HG02973 (cell line): Measurements from ENCODE around the gene KANSL1L.

Experiments
- ATAC-seq: cut with Tn5 transposase; IDR thresholded peaks from one replicate; pipeline ENCODE4 v1.9.1; 2021; ENCODE audit warnings: moderate library complexity; ENCODE audit not compliant: unreplicated experiment

KANSL1L gene

DNA sequence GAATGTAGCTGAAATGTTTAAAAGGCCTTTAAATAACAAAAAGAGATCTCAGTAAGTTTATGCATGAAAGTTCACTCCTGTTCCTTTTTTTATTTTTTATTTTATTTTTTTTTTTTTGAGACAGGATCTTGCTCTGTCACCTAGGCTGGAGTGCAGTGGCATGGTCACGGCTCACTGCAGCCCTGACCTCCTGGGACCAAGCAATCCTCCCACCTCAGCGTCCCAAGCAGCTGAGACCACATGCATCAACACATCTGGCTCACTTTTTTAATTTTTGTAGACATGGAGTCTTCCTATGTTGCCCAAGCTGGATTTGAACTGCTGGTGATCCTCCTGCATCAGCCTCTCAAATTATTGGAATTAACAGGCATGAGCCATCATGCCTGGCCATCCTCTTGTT, 84.3 kb downstream of the KANSL1L start:
- ATAC-seq, result no peak

DNA sequence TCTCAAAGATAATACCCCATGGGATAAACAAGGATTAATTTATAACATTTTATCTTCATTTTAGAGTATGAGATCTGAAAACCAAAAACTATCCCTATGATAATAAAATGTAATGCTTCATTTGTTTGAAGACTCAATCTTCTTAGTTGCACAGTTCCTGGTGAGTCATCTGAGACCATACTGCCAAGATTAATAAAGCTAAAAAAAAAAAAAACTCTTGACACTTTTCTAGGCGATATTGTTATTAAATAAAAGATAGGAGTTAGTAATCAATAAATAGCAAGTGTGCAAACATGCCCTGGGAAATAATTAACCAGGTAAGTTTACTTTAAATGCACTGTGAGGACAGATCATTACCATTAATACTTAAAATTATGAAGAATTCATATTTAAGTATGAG, 84.9 kb downstream of the KANSL1L start:
- no peak for ATAC-seq

DNA sequence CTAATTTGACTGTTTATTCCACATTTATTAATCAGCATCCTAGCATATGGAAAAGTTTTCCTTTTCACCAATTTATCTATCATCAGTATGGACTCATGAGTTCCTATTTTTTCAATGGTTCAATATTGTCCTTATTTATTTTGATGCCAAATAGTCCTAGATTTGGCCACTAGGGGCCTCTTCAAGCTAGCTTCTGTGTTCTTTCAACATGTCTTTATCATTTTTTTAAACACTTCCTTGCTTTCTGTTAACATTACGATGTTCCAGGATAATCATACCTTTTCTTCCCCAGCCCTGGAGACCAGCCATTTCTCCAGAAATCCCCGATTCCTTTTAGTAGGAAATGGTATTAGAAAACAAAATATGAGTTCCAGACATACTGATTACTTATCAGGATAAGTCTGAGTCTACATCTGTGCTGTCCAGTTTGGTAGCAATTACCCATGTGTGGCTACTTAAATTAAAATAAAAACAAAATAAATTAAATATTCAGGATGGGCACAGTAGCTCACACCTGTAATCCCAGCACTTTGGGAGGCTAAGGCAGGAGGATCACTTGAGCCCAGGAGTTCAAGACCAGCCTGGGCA, 98.2 kb downstream of the KANSL1L start:
- ATAC-seq, result peak; percentile 79

DNA sequence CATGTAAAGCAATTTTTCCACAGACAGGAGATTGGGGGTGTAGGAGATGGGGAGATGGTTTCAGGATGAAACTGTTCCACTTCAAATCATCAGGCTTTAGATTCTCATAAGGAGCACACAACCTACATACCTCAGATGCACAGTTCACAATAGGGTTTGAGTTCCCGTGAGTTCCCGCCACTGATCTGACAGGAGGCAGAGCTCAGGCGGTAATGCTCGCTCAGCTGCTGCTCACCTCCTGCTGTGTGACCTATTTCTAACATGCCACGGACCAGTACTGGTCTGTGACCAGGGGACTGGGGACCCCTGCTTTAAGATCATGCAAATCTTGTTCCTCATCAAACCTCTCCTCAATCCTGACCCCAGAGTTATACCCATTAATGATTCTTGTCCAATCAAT, 98.7 kb downstream of the KANSL1L start:
- peak; percentile 17 for ATAC-seq

DNA sequence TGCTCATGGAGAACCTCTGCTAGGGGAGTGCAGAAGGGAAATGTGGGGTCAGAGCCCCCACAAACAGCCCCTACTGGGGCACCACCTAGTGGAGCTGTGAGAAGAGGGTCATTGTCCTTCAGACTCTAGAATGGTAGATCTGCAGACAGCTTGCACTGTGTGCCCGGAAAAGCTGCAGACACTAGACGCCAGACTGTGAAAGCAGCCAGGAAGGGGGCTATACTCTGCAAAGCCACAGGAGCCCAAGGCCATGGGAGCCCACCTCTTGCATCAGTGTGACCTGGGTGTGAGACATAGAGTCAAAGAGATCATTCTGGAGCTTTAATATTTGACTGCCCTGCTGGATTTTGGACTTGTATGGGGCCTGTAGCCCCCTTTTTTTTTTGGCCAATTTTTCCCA, 107.9 kb downstream of the KANSL1L start:
- no peak for ATAC-seq

DNA sequence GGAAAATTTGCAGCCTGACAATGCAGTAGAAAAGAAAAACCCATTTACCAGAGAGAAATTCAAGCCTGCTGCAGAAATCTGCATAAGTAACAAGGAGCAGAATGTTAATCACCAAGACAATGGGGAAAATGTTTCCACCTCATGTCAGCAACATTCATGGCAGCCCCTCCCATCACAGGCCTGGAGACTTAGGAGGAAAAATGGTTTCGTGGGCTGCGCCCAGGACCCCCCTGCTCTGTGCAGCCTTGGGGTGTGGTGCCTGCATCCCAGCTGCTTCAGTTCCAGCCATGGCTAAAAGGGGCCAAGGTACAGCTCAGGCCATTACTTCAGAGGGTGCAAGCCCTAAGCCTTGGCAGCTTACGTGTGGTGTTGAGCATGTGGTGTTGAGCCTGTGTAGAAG, 115.4 kb downstream of the KANSL1L start:
- ATAC-seq, result no peak

DNA sequence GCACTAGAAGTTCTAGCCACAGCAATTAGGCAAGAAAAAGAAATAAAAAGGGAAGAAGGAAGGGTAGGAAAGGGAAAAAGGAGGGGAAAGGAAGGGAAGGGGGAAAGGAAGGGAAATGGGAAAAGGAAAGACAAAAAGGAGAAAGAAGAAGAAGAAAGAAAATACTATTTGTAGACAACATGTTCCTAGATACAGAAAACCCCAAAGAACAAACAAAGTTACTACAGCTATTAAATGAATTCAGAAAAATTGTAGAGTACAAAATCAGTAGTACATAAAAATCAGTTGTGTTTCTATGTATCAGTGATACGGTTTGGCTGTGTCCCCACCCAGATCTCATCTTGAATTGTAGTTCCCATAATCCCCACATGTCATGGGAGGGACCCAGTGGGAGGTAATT, 116.5 kb downstream of the KANSL1L start:
- no peak for ATAC-seq

DNA sequence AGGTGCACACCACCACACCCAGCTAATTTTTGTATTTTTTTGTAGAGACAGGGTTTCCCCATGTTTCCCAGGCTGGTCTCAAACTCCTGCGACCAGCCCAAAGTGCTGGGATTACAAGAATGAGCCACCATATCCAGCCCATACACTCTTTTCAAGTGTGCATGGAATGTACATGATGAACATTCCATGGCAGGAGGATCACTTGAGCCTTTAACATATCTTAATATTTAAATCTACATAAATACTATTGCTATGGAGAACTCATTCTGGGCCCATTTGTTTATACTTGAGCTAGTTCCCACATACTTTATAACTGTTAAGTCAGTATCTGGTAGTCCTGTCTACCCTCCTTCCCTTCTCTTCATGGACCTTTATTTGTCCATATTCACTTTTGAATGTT, 120.3 kb downstream of the KANSL1L start:
- ATAC-seq, result no peak

DNA sequence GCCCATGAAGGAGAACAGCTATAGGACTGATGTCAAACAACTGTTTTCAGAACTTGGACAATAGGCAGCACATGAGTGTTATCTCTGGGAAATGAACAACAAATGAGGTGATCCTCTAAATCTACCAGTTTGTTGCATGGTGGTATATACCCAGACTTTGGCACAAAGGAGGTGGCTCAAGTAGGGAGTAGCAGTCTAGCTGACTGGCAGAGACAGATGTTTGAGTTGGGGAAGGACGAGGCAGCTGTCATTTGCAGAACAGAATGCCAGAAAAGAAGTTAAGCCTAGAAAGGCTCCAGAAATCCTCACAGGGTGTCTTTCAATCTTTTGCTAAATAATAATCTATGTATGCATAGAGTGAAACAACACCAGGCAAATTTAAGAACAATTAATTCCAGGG, 121.4 kb downstream of the KANSL1L start:
- ATAC-seq, result no peak

DNA sequence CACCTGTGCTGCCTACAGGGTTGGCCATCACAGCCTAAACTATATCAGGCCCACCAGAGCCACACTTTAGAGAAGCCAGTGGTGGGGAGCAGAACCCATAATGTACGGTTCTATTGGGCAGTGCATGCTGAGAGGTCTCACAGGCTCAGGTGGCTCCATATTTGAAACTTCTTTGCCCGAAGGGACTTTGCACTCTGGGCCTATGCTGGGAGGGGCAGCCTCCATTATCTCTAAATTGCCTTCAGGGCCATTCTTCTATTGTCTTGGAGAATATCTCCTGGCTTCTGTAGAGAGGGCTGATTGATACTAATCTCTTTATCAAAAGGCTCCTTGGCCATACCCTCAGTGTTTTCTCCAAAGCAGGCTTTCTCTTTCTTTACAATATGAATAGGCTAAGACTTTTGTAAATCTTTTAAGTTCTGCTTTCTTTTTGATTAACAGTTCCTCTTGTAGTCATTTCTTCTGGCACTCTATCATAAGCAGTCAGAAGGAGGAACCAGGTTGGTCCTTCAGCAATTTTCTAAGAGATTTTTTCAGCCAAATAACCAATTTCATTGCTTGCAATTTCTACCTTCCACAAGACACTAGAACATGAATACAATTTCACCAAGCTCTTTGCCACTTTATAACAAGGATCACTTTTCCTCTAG, 124.2 kb downstream of the KANSL1L start:
- no peak for ATAC-seq

DNA sequence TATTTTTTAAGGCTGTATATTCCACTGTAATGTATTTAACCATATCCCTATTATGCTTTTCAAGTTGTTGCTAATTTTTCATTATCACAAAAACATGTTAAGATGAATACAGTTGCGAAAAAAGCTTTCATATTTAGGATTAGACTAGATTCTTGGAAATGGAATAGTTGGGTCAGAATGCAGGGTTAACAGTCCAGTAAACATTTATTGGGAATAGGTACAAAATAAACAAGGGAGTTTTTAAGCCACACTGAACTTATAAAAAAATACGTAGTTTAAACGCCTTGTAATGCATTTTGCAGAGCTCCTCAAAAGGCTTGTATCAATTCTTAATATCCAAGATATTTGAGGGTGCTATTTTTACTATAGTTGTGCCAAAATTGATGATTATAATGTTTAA, 133.1 kb downstream of the KANSL1L start:
- no peak for ATAC-seq

DNA sequence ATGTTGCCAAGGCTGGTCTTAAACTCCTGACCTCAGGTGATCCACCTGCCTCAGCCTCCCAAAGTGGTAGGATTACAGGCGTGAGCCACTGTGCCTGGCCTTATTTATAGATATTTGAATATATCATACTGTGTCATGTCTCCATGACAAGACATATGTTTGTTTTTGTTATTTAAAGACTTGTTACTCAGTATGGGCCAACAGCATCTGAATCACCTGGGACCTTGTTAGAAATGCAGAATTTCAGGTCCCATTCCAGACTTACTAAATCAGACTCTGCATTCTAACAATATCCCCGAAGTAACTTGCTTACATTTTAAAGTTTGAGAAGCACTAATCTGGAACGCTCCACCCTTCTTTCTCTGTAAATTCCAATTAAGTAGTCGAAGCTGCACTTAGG, 135.5 kb downstream of the KANSL1L start:
- ATAC-seq, result no peak

DNA sequence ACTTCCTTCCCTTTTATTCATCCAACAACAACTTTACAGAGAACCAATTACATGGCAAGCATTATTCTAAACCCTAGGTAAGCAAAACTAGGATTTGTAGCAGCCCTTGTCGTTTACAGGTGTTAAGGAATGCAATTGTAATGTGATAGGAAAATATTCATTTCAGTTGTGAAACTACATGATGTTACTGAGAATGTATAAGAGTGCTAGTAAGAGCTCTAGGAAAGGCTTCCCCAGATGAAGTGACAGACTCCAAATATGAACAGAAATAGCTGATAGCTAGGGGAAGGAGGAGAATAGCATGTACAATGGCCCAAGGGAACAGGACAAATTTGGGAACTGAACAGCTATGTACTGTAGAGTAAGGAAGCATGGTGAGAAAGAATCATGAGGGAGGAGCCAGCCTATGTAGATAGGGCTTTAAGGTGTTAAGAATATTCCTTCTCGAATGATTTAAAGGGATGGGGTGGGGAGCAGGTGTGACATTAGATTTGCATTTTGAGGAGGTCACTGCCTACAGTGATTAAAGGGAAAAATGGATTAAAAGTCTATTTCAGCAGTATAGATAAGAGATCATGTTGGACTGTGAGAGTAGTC, 137.0 kb downstream of the KANSL1L start:
- ATAC-seq, result no peak

DNA sequence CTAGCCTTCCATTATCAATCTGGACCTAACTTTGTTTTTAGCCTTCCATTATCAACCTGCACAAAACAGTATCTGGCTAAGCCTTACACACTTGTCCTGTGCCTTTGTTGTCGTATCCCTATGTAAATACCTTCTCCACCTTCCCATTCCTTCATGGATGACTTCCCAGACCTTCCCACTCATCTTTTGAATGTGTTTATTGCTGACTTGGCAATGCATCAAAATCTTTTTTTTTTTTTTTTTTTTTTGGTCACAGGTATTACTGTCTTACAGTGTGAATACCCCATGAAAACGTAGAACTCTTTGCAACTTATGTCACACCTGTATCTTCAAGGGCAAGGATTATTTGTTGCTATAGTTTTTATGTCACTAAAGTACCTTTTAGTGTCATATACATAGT, 143.0 kb downstream of the KANSL1L start:
- ATAC-seq, result no peak

DNA sequence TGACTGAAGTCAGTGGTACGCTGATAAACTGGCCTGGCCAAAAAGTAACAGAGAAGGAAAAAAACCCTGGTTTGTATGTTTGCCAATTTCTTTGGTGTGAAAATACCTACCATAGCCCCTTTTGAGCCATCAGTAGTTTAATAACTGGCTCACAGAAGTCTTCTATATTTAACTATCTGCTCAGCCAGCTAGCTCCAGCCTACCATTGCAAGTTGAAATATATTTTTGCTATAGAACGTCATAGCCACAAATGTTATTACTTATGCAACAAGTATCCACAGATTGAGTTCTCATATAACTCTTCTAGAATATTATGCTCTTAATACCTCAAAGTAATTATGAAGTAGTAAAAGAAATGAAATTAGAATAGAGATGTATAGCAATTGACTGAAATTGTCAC, 143.6 kb downstream of the KANSL1L start:
- ATAC-seq, result no peak

DNA sequence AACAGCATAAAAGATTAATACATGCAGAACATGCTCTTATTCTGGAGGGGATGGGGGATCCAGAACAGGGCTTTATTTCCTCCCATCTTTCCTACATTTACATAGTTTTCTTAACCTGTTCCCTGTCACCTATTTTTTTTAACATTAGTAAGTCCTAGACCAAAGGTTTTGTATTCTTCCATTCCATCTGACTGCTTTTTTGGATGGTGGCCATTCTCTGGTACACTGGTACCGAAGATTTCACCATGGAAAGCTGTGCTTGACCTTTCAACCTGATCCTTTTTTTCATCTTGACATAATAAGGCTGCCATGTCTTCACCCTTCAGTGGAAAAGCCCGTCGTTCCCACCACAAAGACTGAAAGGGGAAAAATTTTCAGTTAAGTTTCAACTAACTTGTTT, 148.4 kb downstream of the KANSL1L start:
- no peak for ATAC-seq

DNA sequence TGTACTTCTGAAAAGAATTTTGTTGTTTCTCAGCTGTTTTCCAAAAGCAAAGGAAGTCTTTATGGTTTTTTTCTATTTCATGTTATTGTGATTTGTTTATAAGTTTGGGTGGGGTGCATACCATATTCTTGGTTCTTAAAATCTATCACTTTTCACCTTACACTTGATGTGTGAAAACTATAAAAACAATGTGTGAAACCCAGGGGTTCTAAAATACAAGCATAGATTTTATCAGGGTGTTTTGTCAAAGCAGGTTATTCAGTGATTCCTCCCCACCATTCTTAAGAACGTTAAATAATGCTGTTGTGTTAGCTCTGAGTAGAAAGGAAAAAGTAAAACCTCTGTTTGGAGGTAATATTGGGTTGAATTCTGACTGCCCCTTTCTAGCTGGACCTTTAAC, 151.1 kb downstream of the KANSL1L start:
- ATAC-seq, result no peak

DNA sequence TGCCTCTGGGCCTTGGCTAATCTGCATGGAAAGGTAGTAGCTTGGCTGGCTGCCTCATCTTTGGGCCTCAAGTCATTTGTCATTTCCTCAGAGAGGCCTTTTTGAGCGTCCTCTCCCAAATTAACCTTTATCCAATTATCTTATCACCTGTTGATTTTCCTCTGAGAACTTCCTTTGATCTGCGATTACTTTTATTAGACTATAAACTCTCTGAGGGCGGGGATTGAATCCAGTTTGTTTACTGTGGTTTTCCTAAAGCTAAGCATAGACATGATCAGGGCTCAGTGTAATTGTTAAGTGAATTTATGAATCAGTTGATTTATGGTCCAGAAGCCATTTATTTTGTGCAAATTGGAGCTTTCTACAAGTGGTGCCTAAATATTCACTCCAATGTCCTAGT, 161.3 kb downstream of the KANSL1L start:
- ATAC-seq, result no peak

DNA sequence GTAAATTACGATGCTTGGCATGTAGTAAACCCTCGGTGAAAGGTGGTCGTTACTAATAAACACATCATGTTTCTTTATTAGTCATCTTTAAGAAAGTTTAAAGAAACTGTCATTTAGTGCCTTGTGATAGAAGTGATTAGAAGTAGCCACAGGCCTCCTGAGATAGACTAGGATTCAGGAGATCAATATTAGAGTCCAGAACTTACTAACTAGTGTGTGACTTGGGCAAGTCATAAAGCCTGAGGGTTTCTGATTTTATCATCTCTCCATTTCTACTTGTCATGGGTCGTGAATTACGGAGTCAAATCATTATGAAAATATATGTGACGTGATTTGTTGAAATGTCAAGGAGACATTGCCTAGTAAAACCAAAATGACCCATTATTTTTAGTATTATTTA, 162.1 kb downstream of the KANSL1L start:
- ATAC-seq, result no peak

DNA sequence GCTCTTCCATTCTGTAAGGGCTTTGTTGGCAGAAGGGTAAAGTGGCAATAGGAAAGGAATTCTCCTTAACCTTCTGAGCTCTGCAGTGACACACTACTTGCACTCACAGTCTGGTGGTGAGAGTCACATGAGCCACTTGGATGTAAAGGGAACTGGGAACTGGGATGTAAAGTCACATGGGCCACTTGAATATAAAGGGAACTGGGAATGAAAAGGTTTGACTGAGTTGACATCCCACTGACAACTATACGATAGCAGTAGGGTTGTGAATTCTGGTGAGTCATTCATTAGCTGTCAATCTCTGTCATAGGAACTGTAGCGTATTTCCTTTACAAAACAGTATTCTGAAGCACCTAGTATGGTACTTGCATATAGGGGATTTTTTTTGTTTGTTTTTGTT, 163.3 kb downstream of the KANSL1L start:
- ATAC-seq, result no peak

DNA sequence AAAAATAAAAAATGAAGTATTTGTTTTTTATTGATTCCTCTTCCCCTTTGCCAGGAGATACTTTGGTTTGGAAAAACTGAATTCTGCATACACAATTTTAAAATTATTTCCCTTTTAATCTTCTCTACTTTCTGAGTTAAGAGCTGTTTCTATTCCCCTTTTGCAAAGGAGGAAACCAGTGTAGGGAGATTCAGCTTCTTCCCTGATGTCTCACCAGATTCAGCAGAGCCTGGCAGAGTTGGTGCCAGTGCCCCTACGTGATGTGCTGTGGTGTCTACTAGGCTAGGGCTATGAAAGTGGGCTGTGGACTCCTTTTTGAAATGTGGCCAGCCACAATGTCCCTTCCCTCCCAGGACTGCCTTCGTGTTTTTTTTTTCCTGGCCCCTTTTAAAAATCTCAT, 166.3 kb downstream of the KANSL1L start:
- no peak for ATAC-seq

DNA sequence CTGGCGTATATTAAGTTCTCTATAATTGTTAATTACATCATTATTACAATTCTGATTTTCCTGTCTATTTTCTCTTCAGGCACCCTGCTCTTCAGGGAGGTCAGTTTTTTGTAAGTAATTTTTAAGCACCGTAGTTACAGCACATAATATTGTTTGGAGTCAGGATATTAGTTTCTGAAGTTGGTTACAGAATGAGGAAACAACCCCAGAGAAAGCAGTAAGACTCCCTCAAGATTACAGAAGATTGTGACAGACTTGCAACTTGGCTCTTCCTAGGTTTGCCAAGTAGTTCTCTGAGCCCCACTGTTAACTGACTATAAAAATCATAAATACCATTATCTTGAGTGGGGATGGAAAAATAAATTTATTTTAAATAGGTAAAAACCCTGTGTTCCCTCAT, 167.8 kb downstream of the KANSL1L start:
- ATAC-seq, result no peak
